NCI-H2171 treated with DMSO at 0.1 percent for 48 hours (cell line): ENCODE data around the gene TOP2B.

ENCODE experiments used
- DNase-seq: peaks from one replicate; lab custom pipeline; 2025; lab: John Stamatoyannopoulos, UW

The TOP2B gene

DNA sequence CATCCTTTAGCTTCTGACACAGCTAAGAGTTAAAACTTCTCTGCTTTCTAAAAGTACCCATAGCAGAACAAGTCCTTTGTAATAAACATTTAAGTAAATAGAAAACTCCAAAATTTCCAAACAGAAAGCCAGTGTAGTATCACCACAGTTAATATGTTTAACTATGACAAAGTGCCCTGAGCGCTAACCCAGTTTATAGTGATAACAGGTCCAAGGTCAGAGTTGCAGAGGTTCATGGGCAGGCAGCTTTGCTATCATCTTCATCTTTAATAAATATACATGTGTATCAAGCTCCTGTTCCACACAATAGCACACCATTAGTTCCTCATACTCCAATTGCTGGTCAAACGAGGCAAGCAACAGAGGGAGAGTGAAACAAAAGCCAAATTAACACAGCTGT lies 12.4 kb upstream of the TOP2B start:
- DNase-seq = no peak

DNA sequence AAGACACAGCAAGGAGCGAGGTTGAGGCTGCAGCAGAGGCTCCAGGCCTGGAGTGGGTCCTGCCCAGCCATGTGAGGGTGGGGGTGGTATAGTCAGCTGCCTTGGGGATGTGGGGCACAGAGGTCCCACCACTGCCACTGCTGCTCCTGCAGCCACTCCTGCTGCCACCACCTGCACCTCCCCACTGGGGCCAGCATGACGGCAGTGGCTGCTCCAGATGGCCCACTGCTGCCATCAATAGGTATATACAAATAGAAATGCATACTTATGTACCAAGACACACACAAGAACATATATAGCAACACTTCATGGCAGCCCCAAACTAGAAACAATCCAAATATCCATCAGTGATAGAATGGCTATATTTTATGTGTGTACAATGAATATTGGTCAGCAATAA lies 10.0 kb upstream of the TOP2B start:
- no peak for DNase-seq

DNA sequence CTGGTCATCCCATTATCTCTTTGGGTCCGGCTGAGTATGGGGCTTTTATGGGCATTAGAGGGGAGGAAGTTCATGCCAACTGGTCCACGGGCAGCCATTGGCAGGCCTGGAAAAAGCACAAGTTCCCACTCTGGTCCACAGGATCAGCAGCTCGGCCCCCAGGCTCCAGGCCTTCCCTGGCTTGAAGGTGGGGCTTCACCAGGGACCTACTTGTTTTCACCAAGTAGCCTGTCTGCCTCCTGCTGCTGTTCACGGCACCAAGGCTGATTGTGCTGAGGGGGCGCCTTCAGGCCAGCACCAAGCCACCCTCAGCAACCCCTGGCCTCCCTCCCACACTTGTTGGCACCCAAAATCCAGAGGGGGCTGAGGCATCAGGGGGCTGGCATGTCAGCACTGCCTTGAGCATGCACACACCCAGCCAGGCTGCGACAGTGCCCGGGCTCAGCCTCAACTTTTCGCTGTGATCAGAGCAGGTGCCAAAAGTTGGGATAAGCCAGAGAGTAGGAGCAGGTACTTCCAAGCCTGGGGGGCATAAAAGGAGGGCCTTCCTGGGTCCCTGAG lies 9.1 kb upstream of the TOP2B start:
- no peak for DNase-seq

DNA sequence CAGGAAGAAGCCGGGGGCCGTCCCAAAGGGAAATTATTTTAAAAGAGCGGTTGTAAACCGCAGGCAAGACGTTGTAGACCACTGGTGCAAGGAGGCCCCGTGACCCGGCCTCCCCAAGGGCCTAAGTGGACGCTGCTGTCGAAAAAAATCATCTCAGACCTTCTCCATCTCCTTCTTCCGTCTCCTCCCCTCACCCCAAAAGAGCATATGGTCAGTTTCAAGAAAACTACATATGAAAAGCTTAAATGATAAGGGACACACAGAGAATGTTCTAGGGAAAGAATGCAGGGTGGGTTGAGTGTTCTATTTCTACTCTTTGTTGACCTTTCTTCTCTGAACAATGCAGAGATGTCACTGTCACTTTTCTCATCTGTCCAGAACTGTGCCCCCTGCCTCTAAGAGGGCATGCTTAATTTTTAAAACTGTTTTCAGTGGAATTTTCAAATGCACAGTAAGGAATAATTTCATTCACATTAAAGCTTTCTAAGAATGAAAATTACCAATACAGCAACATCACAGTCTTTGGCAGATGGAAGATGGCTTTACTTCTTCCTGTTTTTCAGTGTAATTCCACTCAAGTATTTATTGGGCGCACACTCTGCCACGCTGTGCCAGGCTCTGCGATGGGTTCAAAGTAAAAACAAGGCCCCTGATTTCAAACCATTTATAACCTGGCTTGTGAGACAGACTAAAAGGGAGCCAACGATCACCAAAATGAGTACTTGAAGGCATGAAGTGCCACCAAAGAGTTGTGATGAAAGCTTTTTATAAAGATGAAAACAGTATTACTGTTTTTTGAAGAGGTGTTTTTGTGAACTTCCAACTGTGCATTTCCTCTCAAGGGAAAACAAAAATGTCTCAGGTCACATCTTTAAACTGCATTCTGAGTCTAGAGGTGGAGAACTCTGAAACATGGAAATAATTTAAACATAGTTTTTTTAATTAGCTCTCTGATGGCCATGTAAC lies 891 bp upstream of the TOP2B start:
- no peak for DNase-seq

DNA sequence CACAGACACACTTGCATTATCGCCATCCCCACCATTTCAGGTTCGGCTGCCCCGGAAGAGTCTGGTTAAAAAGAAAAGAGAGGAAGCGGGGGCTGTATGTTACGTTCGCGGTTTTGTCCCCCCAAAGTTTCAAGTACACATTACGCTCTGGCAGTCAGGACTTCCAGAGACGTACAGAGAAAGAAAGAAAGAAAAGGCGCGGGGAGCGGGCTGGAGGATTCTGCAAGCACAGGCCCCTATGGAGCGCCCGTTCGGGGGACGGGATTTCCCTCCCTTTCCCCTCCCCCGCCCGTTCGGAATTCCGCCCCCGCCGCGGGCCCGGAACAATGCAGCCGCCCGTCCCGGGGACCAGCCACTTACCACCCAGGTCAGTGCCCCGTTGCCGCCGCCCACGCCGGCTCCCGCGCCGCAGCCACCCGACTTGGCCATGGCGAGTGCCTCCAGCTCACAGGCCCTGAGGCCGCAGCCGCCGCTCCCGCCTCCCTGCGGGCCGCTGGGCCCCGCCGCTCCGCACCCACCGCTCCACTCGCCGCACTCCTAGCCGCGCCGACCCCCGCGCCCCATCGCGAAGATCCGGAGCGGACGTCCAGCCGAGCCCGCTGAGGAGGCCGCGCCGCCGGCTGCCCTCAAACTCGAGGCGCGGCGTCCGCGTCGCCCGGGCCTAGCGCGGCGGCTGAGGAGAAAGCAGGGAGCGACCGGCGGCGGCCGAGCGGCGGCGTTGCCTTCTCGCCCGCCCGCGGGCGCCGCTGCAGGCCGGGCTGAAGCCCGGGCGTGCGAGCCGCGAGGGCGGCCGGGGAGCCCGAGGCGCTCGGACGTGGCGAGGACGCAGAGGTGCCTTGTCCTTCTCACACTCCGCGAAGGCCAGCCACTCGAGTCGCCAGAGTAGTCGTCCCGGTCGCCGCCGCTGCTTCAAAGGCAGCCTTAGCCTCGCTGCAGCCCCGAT lies 567 bp downstream of the TOP2B start:
- peak; percentile 26 for DNase-seq

DNA sequence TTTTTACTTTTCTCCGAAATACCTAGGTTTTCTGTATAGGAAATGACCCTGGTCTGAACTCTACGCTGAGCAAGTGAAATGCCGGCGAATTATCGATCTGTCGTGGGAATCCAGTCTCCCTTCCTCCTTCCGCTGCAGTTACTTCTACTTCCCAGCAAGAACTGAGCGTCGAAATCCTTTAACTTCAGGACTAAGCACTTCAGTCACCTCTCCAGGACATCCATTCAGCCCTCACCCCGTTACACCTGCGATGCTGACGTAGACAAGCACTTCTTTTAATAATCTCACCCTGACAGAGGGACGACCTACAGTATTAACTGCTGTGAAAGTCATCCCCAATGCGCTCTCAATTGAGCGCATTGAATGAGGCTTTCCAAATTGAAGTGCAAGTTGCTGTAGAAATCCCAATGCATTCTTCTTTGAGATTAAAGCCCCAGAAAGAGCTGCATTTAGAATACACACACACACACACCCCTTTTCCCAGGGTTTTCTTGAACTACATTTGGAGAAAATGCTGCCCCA lies 1.3 kb downstream of the TOP2B start:
- DNase-seq = peak; percentile 48

DNA sequence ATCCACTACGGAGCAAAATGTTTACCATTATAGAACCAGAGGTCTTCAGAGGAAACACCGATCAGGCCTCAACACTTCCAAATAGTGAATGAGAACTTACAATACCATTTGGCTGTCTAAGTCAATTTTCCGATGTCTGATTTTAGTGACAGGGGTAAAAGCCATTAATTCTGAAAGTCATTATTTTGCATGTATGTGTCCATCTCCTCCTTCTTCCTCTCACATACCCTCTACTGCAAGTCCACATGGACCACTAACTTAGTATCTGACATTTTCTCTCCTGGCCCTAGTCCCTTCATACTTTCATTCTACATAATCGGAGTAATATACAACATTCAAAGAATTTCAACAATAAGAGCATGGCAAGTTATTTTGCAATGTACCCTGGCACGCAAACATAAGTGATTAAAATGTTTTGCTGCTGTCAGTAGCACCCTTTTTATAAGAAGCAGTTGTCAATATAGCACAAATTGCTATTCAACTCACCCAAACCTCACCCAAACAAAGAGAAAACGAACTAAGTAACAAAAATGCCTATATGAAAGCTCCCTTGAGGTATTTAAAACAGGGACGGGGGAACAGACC lies 1.9 kb downstream of the TOP2B start:
- no peak for DNase-seq

DNA sequence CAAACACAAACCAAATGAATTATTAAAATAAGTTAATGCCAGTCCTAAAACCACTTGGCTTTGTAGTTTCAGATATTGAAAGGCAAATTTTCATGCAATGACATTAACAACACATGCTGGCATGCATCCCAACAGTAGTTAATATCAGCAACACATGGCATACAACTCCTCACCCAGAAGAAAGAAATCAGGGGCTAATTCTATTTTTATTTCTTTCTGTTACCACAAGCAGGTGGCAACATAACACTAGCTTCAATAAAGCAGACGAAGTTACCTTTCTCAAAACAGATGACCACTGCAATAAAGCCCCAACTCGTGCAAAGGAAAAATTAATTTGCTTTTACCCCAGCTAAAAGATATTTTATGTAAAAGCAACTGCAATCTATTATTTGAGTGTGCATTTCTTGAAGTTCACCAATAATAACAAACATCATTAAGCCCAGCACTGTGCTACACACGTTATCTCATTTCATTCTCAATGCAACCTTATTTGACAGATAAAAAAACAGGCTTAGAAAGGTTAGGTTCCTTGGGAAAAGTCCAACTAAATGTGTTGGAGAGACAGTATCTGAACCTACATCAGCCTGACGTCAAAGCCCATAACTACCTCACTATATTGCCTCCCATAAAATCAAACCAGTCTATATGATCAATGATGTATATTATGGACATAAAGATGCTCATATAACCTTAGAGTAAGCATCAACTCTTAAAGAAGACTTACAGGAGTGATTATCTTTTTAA lies 2.8 kb downstream of the TOP2B start:
- DNase-seq = peak; percentile 20

DNA sequence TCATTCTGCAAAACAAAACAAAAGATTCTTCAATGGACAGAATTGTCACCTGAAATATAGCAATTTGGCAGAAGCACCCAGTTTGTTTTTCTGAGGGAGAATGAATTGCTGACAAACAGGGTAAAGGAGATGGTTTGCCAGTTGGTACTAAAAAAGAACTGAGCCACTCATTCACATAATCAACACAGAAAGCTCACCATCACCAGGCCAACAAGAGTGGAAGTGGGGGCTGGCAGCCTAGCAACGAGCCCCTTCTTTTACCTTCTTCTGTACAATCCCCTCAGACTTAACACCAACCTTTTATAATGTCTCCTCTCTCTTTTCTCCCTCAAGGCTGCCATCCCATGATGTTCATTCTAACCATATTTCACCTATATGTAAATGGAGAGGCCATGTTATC lies 5.9 kb downstream of the TOP2B start:
- DNase-seq = no peak

DNA sequence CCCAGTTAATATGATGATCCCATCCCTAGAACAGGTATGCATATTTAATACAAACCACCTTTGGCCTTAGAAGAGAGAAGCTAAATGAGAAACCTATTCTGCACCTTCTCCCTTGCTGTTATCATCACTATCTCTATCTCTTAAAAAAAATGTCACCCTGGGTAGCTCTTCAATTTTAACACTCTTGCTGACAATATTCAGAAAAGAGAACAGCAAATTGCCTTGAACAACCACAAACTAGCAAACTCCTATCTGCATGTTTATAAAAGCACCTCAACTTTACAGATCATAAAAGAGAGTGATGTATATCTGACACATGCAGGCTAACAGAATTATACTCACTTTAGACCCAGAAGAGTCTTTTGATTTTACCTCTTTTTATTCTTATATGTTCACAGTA lies 7.4 kb downstream of the TOP2B start:
- no peak for DNase-seq

DNA sequence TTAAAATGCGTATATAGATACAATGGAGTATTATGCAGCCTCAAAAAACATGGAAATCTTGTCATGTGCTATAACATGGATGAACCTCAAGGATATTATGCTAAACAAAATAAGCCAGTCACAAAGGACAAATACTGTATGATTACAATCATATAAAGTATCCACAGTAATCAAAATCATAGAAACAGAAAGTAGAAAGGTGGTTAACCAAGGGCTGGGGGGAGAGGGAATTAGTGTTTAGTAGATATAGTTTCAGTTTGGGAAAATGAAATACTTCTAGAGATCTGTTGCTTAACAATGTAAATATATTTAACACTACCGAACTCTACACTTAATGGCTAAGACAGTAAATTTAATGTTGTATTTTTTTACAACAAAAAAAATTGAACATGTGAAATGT lies 9.0 kb downstream of the TOP2B start:
- DNase-seq = no peak

DNA sequence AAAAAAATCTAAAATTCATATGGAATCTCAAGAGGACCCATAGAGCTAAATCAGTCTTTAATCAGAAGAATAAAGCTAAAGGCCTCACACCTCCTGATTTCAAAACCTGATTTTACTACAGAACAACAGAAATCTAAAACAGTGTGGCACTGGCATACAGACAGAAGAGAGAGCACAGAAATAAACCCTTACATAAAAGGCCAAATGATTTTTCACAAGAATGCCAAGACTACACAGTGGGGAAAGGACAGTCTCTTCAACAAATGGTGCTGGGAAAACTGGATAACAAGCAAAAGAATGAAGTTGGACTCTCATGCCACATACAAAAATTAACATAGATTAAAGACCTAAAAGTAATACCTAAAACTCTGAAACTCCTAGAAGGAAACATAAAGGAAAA lies 10.1 kb downstream of the TOP2B start:
- no peak for DNase-seq

DNA sequence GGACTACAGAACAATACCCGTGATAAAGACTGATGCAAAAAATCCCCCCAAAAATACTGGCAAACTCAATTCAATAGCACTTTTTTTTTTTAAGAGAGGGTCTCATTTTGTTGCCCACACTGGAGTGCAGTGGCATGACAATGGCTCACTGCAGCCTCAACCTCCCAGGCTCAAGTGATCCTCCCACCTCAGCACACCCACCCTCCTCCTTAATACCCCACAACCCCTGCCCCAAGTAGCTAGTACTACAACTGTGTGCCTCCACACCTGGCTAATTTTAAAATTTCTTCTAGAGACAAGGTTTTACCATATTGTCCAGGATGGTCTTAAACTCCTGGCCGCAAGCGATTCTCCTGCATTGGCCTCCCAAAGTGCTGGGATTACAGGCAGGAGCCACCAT lies 11.4 kb downstream of the TOP2B start:
- DNase-seq = no peak

DNA sequence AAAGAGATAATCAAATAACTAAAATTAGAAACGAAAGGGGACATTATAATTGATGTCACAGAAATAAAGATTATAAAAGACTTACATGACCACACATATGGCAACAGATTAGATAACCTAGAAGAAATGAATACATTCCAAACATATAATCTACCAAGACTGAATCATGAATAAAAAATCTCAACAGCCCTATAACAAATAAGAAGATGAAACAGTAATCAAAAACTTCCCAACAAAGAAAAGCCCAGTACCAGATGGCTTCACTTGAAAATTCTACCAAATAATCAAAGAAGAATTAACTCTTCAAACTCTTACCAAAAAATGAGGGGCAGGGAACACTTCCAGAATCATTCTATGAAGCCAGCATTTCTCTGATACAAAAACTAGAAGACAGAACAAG lies 11.8 kb downstream of the TOP2B start:
- DNase-seq = no peak

DNA sequence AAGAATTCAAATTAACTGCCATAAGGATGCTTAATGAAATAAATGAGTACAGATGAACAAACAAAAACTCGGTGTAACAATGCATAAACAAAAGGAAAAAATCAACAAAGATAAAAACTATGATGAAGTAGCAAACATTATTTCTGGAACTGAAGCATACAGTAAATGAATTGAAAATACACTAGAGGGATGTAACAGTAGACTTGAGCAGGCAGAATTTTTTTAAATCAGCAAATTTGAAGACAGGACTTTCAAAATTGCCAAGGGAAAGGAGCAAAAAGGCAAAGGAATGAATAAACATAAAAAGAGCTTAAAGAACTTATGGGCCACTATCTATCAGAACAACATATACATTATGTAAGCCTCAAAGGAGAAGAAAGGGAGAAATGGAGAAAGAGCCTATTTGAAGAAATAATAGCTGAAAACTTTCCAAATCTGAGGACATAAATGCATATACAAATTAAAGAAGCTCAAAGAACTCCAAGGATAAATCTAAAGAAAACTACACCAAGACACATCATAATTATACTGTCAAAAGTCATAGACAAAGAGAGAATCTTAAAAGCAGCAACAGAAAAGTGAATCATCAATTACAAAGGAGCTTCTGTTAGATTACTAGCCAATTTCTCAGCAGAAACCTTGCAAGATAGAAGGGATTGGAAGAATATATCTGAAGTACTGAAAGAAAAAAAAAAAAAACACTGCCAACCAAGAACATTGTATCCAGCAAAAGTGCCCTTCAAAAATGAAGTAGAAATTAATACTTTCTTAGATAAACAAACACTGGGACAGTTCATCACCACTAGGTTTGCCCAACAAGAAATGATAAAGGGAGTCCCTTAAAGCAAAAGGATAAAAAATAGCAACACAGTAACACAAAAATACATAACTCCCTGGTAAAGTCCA lies 15.5 kb downstream of the TOP2B start:
- DNase-seq = no peak

DNA sequence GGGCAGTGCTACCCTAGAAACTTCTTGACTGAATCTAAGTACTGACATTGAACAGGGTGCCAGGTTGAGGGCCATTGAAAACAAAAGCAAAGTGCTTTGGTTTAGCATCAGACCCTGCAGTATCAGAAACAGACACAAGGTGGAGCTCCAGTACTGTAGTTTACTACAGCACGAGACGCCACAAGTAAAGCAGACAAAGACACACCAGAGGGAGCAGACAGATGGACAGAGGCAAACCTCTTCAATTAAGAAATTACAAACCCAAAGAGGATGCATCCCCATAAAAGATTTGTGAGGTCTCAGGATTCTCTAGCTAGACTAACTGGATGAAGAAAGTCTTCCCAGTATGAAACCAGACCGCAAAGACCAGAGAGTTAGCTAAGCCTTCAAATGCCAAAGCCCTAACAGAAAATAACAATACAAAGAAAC lies 16.6 kb downstream of the TOP2B start:
- DNase-seq = peak; percentile 78

DNA sequence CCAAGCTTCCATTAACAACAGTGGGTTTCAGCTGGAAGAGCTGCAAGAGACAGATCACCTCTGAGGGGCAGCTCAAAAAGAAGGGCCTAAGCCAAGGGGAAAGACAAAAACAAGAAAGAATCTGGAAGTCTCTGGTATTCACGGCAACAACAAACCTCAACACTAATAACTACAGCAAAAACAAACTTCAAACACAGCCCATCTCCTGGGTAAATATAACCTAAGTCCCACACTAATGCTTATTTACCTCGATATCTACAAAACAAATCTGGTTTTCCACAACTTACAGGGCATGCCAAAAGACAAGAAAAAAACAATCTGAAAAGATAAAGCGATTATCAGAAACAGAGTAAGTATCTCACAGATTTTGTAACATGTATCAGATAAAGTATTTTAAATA lies 29.7 kb downstream of the TOP2B start:
- DNase-seq = no peak

DNA sequence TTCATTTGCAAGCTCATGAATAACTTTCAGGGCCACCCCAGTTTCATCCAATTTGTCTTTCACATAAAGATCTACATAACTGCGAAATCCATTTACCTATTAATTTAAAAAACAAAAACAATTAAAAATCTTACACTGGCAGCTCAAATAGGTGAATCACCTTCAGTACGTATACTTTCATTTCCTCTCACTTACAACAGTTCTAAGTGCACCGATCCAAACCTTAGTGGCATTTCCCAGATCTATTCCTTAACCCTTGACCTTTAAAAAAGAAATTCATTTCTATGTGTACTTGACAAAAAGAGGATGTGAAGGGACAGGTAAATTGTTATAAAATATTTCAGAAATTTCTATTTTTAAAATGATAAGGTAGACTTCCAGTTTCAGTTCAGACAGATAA lies 30.8 kb downstream of the TOP2B start:
- DNase-seq = no peak

DNA sequence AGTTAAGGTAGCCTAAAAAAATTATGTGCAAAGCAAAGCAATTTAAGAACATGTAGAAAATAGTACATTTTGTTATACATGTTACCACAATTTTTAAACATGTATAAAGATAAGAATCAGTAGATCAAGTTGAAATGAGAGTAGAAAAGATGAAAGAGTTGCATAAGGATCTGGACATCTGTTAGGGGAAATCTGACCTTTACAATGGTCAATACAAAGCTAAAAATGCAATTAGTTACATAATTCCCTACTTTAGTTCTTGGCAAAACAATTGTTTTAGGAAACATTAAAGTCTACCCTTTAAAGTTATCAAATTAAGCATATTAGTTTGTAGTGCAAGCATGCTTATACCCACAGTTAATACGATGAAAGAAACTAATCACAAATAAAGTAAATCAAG lies 32.7 kb downstream of the TOP2B start:
- DNase-seq = no peak

DNA sequence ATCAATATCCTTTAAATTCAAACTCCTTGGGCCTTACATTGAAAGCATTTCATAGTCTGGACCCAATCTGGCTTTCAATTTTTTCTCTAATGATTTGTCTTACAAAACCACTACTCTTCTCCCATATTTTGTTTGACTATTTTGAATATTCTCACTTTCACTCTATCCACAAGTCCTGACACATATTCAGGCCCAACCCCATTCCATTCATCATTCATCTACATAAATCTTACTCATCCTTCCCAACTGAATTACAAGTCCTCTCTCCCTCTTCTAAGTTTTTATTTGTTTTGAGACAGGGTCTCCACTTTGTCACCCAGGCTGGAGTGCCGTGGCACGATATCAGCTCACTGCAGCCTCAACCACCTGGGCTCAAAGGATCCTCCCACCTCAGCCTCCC lies 43.6 kb downstream of the TOP2B start:
- no peak for DNase-seq
